Brain microvascular endothelial cell (primary cell): ENCODE data around the gene POU6F2.

Experiments
- DNase-seq: peaks from one replicate; pipeline ENCODE4 v3.0.0-alpha.2; 2020
- H3K27ac ChIP-seq: fragments of 250-450 bp; sonication (Bioruptor Pico); 2 replicates; pipeline ENCODE4 v1.5.1; 2020; ENCODE audit warnings: mild to moderate bottlenecking, moderate library complexity
- H3K27me3 ChIP-seq: fragments of 250-450 bp; sonication (Bioruptor Pico); replicated peaks from 2 replicates; pipeline ENCODE4 v1.5.1; 2020; ENCODE audit warnings: mild to moderate bottlenecking
- H3K36me3 ChIP-seq: fragments of 250-450 bp; sonication (Bioruptor Pico); replicated peaks from 2 replicates; pipeline ENCODE4 v1.5.1; 2020; ENCODE audit warnings: mild to moderate bottlenecking
- H3K4me3 ChIP-seq: 2 replicates; pipeline ENCODE4 v1.5.1; 2011; ENCODE audit warnings: low read depth, mild to moderate bottlenecking, control low read depth, low read length, moderate library complexity
- CTCF ChIP-seq: IDR thresholded peaks from 2 replicates; pipeline ENCODE4 v1.5.1; 2011; ENCODE audit warnings: low read depth, mild to moderate bottlenecking, moderate library complexity, low read length, control low read depth, inconsistent platforms; ENCODE audit errors: missing control alignments
- in situ Hi-C: cut with HindIII; loops from 2 replicates; pipeline ENCODE4 v1.10.0; 2017; ENCODE audit warnings: low sequenced_read_pairs, low pct_ligation_motif_present

Gene POU6F2

GRCh38 chr7:39043531-39043930, 65.8 kb downstream of the POU6F2 start:
- TF ChIP-seq CTCF, result no peak
- no peaks in the 10 kb centered on the region for H3K27me3 ChIP-seq
- no peaks in the 10 kb centered on the region for H3K36me3 ChIP-seq
- H3K27ac ChIP-seq, result no peak overlapping the region
- H3K4me3 ChIP-seq, result no peak overlapping the region
- in situ Hi-C loops, result no loop called here
- DNase-seq, result no peak

- in situ Hi-C loops, result no loop called here
- no peak for DNase-seq
- no peak overlapping the region for H3K27ac ChIP-seq
- TF ChIP-seq CTCF, result no peak
- no peak overlapping the region for H3K4me3 ChIP-seq
- no peaks in the 10 kb centered on the region for H3K27me3 ChIP-seq
- H3K36me3 ChIP-seq, result no peaks in the 10 kb centered on the region
Measured at GRCh38 chr7:39044489-39044888, 66.8 kb downstream of the POU6F2 start.

GRCh38 chr7:39045231-39045630, 67.5 kb downstream of the POU6F2 start:
- Histone ChIP-seq H3K27me3 (no peaks in the 10 kb centered on the region), H3K4me3 (no peak overlapping the region), H3K27ac (no peak overlapping the region), H3K36me3 (no peaks in the 10 kb centered on the region)
- in situ Hi-C loops, result no loop called here
- TF ChIP-seq CTCF, result no peak
- no peak for DNase-seq

- in situ Hi-C loops, result no loop called here
- no peak for DNase-seq
- H3K27ac ChIP-seq, result no peak overlapping the region
- no peak for TF ChIP-seq CTCF
- H3K36me3 ChIP-seq, result no peaks in the 10 kb centered on the region
- no peaks in the 10 kb centered on the region for H3K27me3 ChIP-seq
- no peak overlapping the region for H3K4me3 ChIP-seq
Measured at GRCh38 chr7:39051279-39051678, 73.6 kb downstream of the POU6F2 start.

- no peak overlapping the region for H3K4me3 ChIP-seq
- H3K27me3 ChIP-seq, result no peaks in the 10 kb centered on the region
- H3K36me3 ChIP-seq, result no peaks in the 10 kb centered on the region
- in situ Hi-C loops, result no loop called here
- TF ChIP-seq CTCF, result no peak
- no peak for DNase-seq
- H3K27ac ChIP-seq, result no peak overlapping the region
Measured at GRCh38 chr7:39051707-39052106, 74.0 kb downstream of the POU6F2 start.

- TF ChIP-seq CTCF, result no peak
- H3K36me3 ChIP-seq, result no peaks in the 10 kb centered on the region
- no peak for DNase-seq
- no peak overlapping the region for H3K4me3 ChIP-seq
- H3K27ac ChIP-seq, result no peak overlapping the region
- no peaks in the 10 kb centered on the region for H3K27me3 ChIP-seq
- in situ Hi-C loops, result no loop called here
Measured at GRCh38 chr7:39054731-39055130, 77.0 kb downstream of the POU6F2 start.
